Measurements from ENCODE around the gene PTPRN2.

DNA sequence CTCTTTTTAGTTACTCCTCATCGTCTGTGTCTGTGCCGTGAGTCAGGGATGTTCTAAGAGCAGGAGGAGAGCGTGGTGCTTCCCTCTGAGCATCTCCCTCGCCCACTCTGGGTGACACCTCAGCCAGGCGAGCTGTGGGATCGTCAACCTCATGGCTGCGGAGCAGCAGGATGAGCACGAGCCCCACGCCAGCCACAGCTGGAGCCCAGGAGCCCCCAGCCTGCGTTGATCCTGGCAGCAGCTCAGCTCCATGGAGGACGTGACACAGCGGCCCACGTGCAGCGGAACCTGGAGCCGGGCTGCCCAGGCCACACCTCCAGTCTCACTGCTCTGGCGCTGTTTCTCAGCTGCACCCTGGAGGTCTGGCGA is 512.0 kb downstream of the PTPRN2 start:
- TF ChIP-seq, protein P1, sequence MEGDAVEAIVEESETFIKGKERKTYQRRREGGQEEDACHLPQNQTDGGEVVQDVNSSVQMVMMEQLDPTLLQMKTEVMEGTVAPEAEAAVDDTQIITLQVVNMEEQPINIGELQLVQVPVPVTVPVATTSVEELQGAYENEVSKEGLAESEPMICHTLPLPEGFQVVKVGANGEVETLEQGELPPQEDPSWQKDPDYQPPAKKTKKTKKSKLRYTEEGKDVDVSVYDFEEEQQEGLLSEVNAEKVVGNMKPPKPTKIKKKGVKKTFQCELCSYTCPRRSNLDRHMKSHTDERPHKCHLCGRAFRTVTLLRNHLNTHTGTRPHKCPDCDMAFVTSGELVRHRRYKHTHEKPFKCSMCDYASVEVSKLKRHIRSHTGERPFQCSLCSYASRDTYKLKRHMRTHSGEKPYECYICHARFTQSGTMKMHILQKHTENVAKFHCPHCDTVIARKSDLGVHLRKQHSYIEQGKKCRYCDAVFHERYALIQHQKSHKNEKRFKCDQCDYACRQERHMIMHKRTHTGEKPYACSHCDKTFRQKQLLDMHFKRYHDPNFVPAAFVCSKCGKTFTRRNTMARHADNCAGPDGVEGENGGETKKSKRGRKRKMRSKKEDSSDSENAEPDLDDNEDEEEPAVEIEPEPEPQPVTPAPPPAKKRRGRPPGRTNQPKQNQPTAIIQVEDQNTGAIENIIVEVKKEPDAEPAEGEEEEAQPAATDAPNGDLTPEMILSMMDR (IDR thresholded peaks at IDR 0.05) = no peak
- TF ChIP-seq ZFX (IDR thresholded peaks at IDR 0.05; ENCODE audit: borderline replicate concordance) = no peak
